GM21526 (cell line): ENCODE measurements around the gene CERK.
"Not testable (repeated sequence)": the region's sequence is repeated elsewhere in the genome, so short reads cannot be mapped to it uniquely, and the experiment has no call there.

ENCODE experiments used
- ATAC-seq: cut with Tn5 transposase; IDR thresholded peaks from one replicate; pipeline ENCODE4 v1.9.1; 2021; ENCODE audit warnings: moderate library complexity; ENCODE audit not compliant: unreplicated experiment, low FRiP score

The CERK gene

DNA sequence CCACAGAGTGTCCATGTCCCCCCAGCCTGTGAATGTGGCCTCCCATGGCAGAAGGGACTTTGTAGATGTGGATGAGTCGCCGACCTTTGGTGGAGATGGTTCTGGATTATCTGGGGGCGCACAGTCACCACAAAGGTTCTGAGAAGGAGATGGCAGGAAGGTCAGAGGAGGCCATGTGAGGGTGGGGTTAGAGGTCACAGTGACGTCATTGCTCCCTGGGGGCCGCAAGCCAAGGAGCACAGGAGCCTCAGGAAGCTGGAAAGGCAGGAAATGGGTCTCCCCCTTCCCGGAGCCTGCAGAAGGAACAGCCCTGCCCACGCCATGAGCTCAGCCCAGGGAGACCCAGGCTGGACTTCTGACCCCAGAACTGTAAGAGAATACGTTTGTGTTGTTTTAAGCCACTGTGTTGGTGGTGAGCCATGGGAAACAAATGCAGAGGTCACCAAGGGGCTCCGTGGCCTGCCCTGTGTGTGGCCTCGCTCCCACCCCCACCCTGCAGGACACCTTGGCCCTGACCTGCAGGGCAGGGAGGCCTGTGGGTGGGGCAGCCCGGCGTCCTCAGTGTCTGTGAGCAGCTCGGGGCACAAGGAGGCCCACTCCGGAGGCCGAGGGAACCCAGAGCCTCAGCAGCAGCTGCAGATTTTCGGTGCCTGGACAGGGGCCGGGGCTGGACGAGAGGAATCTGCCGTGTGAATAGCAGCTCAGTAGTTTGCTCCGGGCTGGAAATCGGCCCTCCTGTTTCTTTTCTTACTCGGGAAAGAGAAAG is 85.8 kb downstream of the CERK start:
- ATAC-seq, result no peak

DNA sequence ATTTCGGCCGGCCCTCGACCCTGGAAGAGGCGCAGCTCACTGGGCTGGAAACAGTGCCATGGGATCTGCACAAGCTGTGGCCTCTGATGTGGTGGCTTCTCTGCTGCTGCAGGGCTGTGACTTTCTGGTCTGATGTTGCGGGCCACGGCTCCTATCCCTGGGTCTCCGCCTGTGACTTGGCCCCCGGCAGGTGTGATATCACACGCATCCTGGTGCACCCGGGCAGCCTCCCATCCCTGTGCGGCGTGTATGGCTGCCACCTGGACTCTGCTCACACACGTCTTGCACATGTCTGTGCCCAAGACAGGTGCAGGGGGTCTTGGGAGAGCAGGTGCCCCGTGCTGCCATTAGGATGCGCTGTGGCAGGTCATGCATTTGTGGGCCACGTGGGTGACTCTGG is 86.7 kb downstream of the CERK start:
- no peak for ATAC-seq

- no peak for ATAC-seq
Measured at GRCh38 chr22:46650078-46650810, 87.8 kb downstream of the CERK start.

- no peak for ATAC-seq
Measured at GRCh38 chr22:46649141-46650077, 88.6 kb downstream of the CERK start.

GRCh38 chr22:46648225-46648820 is 89.7 kb downstream of the CERK start:
- not testable (repeated sequence) for ATAC-seq

- ATAC-seq, result no peak
Measured at GRCh38 chr22:46646531-46647215, 91.4 kb downstream of the CERK start.

- ATAC-seq, result not testable (repeated sequence)
Measured at GRCh38 chr22:46642840-46643480, 95.1 kb downstream of the CERK start.

DNA sequence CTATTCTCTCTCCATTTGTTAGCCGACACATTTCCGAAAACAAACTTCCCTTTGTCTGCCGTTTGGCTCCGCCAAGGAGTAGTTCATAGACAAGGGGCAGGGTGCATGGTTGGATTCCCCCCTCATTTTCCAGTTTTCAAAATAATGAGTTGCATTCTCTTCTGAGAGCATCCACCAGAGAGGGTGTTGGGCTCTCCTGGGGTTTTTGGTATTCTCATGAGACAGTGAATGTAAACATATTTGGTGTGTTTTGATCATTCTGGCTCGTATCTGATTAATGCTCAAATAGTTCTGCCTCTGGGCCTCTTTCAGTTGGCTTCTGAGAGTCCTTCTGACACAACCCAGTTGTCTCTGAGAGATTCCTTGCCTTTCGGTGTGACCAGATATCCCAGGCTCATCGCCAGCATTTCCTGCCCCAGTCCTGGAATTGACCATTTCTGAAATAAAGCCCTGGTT is 96.2 kb downstream of the CERK start:
- no peak for ATAC-seq

DNA sequence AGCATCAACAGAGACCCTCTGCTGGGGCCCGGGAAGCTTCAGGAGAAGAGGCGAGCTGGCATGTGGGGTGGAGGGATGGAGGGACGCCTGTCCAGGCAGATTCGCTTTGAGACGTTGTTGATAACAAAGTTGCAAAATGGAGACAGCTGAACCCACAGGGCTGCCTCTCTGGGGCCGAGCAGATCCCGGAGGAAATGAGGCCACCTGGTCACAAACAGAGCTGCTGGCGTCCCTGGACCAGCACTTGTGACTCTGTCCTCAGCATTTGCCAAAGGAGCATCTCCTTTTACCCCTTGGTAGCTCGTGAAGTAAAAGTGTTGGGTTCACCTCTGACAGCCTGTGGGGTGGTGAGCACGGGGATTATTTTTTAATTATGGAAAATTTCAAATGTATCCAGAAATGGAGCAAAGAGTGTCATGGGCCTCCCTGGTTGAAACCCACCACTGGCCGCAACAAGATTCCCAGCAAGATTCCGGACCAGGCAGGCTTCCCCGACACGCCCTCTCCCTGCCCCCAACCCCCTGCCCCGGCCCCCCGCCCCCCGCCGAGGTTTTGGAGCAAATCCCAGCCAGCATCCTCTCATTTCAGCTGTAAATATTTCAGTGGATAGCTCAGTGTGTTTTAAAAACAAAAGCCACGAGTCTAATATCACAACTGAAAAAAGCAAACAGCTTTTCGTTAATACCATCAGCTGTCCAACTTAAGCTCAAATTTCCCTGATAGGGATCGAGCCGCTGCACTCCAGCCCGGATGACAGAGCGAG is 97.6 kb downstream of the CERK start:
- no peak for ATAC-seq

- ATAC-seq, result no peak
Measured at GRCh38 chr22:46639843-46640242, 98.2 kb downstream of the CERK start.

- ATAC-seq, result no peak
Measured at GRCh38 chr22:46638601-46639431, 99.2 kb downstream of the CERK start.

- no peak for ATAC-seq
Measured at GRCh38 chr22:46637711-46638600, 100.1 kb downstream of the CERK start.

- no peak for ATAC-seq
Measured at GRCh38 chr22:46636221-46637002, 101.6 kb downstream of the CERK start.

DNA sequence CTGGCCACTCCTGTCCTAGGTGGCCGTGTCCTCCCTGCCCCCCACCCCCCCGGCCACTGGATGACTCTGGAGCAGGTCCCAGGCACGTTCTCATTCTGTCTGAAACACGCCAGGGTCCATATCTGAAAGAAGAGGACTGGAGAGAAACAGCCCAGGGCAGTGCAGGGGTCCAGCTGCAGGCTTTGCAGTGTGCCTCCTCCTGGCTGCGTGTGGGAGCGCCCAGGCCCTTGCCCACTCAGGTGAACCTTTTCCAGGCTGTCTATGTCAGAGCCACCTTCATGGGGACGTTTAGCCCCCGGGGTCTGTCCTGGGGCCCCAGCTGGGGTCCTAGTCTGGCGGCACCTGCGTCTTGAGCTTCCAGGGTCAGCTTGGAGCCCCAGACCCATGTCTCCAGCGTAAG is 102.3 kb downstream of the CERK start:
- no peak for ATAC-seq

- ATAC-seq, result not testable (repeated sequence)
Measured at GRCh38 chr22:46634973-46635685, 102.9 kb downstream of the CERK start.
